Measurements from ENCODE around the gene TNFAIP8L2.

TNFAIP8L2 gene

GRCh38 chr1:151131701-151132334 lies 24.6 kb upstream of the TNFAIP8L2 start:
- H3K27ac ChIP-seq = no peak overlapping the region
- TF ChIP-seq CTCF (conservative IDR thresholded peaks at IDR 0.05) (no peak), ZFX (IDR thresholded peaks at IDR 0.05) (no peak)

GRCh38 chr1:151132335-151133017 lies 24.0 kb upstream of the TNFAIP8L2 start:
- no peak overlapping the region for H3K27ac ChIP-seq
- TF ChIP-seq ZFX (IDR thresholded peaks at IDR 0.05) (no peak), CTCF (conservative IDR thresholded peaks at IDR 0.05) (no peak)

GRCh38 chr1:151133018-151133806 lies 23.2 kb upstream of the TNFAIP8L2 start:
- TF ChIP-seq ZFX (IDR thresholded peaks at IDR 0.05) (no peak), CTCF (conservative IDR thresholded peaks at IDR 0.05) (no peak)
- no peak overlapping the region for H3K27ac ChIP-seq

- no peak overlapping the region for H3K27ac ChIP-seq
- no peak for TF ChIP-seq ZFX (IDR thresholded peaks at IDR 0.05)
- TF ChIP-seq CTCF (conservative IDR thresholded peaks at IDR 0.05) = no peak
Observed at GRCh38 chr1:151134396-151134795, 22.1 kb upstream of the TNFAIP8L2 start.

- H3K27ac ChIP-seq = no peak overlapping the region
- TF ChIP-seq ZFX (IDR thresholded peaks at IDR 0.05) = no peak
- no peak for TF ChIP-seq CTCF (conservative IDR thresholded peaks at IDR 0.05)
Observed at GRCh38 chr1:151134991-151135390, 21.5 kb upstream of the TNFAIP8L2 start.

- no peak for TF ChIP-seq ZFX (IDR thresholded peaks at IDR 0.05)
- no peak for TF ChIP-seq CTCF (conservative IDR thresholded peaks at IDR 0.05)
- H3K27ac ChIP-seq = no peak overlapping the region
Observed at GRCh38 chr1:151135433-151136385, 20.7 kb upstream of the TNFAIP8L2 start.

Data from C4-2B (cell line).